CD4-positive, alpha-beta T cell treated with Interferon alpha-2 for 1 hour (primary cell): Measurements from ENCODE around the gene CISD3.

ENCODE experiments used
- DNase-seq, 2 donors: peaks; one replicate each; pipeline ENCODE4 v3.0.0-alpha.2; 2020 to 2022

CISD3 gene

GRCh38 chr17:38729368-38729885, 714 bp upstream of the CISD3 start:
- no peak for DNase-seq

- no peak for DNase-seq
Observed at GRCh38 chr17:38730526-38731379, 612 bp downstream of the CISD3 start.

- DNase-seq, result no peak
Observed at GRCh38 chr17:38731526-38732294, 1.6 kb downstream of the CISD3 start.

GRCh38 chr17:38732376-38733281, 2.5 kb downstream of the CISD3 start:
- DNase-seq, result no peak

GRCh38 chr17:38733282-38733981, 3.3 kb downstream of the CISD3 start:
- DNase-seq, result no peak

GRCh38 chr17:38733982-38734973, 4.1 kb downstream of the CISD3 start:
- peak in 1 of 2 donors; percentile 25 for DNase-seq

GRCh38 chr17:38735161-38735997, 5.2 kb downstream of the CISD3 start:
- peak; percentile 65 to 76 for DNase-seq

GRCh38 chr17:38738007-38738662, 8.0 kb downstream of the CISD3 start:
- no peak for DNase-seq

- no peak for DNase-seq
Observed at GRCh38 chr17:38738686-38739085, 8.5 kb downstream of the CISD3 start.

GRCh38 chr17:38739305-38739704, 9.2 kb downstream of the CISD3 start:
- no peak for DNase-seq

GRCh38 chr17:38740044-38740443, 9.9 kb downstream of the CISD3 start:
- no peak for DNase-seq

GRCh38 chr17:38740806-38741205, 10.7 kb downstream of the CISD3 start:
- no peak for DNase-seq

GRCh38 chr17:38741461-38741860, 11.3 kb downstream of the CISD3 start:
- no peak for DNase-seq

GRCh38 chr17:38741921-38742410, 11.8 kb downstream of the CISD3 start:
- DNase-seq, result no peak

- no peak for DNase-seq
Observed at GRCh38 chr17:38742411-38743308, 12.5 kb downstream of the CISD3 start.

- no peak for DNase-seq
Observed at GRCh38 chr17:38743556-38744171, 13.5 kb downstream of the CISD3 start.

GRCh38 chr17:38745545-38745944, 15.4 kb downstream of the CISD3 start:
- no peak for DNase-seq
